Caco-2 (cell line): ENCODE data around the gene ANKRD34B. TPM values are rescaled to one million over a fixed set of nuclear protein-coding genes. Genes with fewer than 3 reads are reported as not detected.
"Not testable (repeated sequence)": the region's sequence is repeated elsewhere in the genome, so short reads cannot be mapped to it uniquely, and the experiment has no call there.

Source experiments
- BruUV-seq: library from RNA; stranded (reverse); fragments of 400-500 nt; replicated peaks from 2 replicates; lab custom pipeline; 2021; lab: Mats Ljungman, UMichigan
- CTCF ChIA-PET: fragments of 300-600 bp; sonication (Branson Sonifier 250); formaldehyde crosslinking; loops from one replicate; lab custom pipeline; 2022; ENCODE audit warnings: antibody characterized with exemption; lab: Charles Lee
- POLR2A ChIA-PET: fragments of 300-600 bp; sonication (Branson Sonifier 250); formaldehyde crosslinking; loops from one replicate; lab custom pipeline; 2022; ENCODE audit warnings: antibody characterized with exemption; lab: Charles Lee
- DNase-seq, 2 experiments: peaks; one replicate each; pipeline versions ENCODE4 v3.0.0 to v3.0.0-alpha.2; 2020 to 2022
- H3K27me3 ChIP-seq: replicated peaks from 2 replicates; pipeline ENCODE4 v1.6.0; 2011; ENCODE audit warnings: low read length; ENCODE audit not compliant: control insufficient read depth, insufficient read depth
- H3K36me3 ChIP-seq: 2 replicates; pipeline ENCODE4 v1.5.1; 2011; ENCODE audit warnings: low read length; ENCODE audit not compliant: control insufficient read depth, insufficient read depth
- H3K4me1 ChIP-seq: fragments of 250-450 bp; sonication (Bioruptor Pico); 2 replicates; pipeline ENCODE4 v1.5.1; 2020; ENCODE audit warnings: mild to moderate bottlenecking
- H3K4me3 ChIP-seq: 2 replicates; pipeline ENCODE4 v1.5.1; 2011; ENCODE audit warnings: low read depth, mild to moderate bottlenecking, control low read depth, low read length
- H3K9me3 ChIP-seq: fragments of 250-450 bp; sonication (Bioruptor Pico); 2 replicates; pipeline ENCODE4 v1.5.1; 2020; ENCODE audit warnings: mild to moderate bottlenecking, moderate library complexity
- H3K27ac Mint-ChIP-seq: one replicate; pipeline ENCODE4 v1.8.0; 2022; ENCODE audit warnings: mixed read lengths; ENCODE audit not compliant: unreplicated experiment
- H3K27me3 Mint-ChIP-seq: one replicate; pipeline ENCODE4 v1.8.0; 2022; ENCODE audit warnings: mixed read lengths; ENCODE audit not compliant: insufficient read depth, unreplicated experiment
- H3K36me3 Mint-ChIP-seq: one replicate; pipeline ENCODE4 v1.8.0; 2022; ENCODE audit warnings: mild to moderate bottlenecking, mixed read lengths; ENCODE audit not compliant: insufficient read depth, unreplicated experiment
- H3K4me1 Mint-ChIP-seq: one replicate; pipeline ENCODE4 v1.8.0; 2022; ENCODE audit warnings: low read depth, mixed read lengths; ENCODE audit not compliant: unreplicated experiment
- H3K4me3 Mint-ChIP-seq: one replicate; pipeline ENCODE4 v1.8.0; 2022; ENCODE audit warnings: mild to moderate bottlenecking, moderate library complexity, mixed read lengths; ENCODE audit not compliant: unreplicated experiment
- H3K9me3 Mint-ChIP-seq: one replicate; pipeline ENCODE4 v1.8.0; 2022; ENCODE audit warnings: mixed read lengths; ENCODE audit not compliant: unreplicated experiment
- intact Hi-C: fragments of 100-400 bp; cut with micrococcal nuclease; formaldehyde crosslinking; loops from one replicate; pipeline ENCODE4 v1.10.0; 2022; ENCODE audit not compliant: unreplicated experiment
- total RNA-seq: library from RNA; stranded (reverse); gene quantifications from 2 replicates; pipeline ENCODE4 v1.2.3, GENCODE V29; 2022
- TF ChIP-seq, protein P1 (sequence below), 2 experiments: fragments of 200-600 bp in 1 of 2; IDR thresholded peaks; 1 replicate in 1 of 2; 2 replicates in 1 of 2; pipeline versions ENCODE4 v1.5.1 to v1.8.0; 2011 to 2022; ENCODE audit warnings: antibody characterized with exemption in 1 of 2, control low read depth in 1 of 2, inconsistent platforms in 1 of 2, low read depth in 1 of 2, low read length in 1 of 2, mild to moderate bottlenecking in 1 of 2, moderate library complexity in 1 of 2; ENCODE audit not compliant: insufficient read depth in 1 of 2, severe bottlenecking in 1 of 2, unreplicated experiment in 1 of 2

Gene ANKRD34B
- total RNA-seq, 1 experiment from 2014 or later = 0.07 TPM

DNA sequence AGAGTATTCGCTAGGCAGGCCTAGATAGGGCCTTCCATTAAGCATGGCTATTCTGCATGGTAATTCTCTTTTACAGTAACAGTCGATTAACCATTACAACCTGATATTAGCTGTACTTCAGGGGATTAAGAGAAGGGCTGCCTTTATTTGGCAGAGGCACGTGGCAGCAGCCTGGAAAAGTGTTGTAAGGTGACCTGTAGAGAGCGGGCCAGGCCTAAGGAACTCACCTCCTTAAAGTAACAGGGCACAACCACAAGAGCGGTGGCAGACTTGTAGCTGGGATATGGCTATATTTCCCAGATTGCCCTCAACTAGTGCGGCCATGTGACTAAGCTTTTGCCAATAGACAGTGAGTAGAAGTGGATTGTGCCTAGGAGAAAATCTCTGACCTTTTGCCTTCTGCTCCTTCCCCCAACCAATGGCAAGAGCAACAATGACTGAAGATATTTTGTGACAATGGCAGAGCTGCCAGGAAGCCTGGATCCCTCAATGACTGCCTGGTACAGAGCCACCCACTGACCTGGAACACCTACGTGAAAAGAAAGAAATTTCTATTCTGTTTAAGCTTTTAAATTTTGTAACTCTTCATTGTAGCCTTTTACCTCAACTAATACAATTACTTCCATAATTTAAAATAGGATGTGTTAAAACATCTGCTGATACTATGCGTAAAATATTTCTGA is 18.9 kb upstream of the ANKRD34B start:
- BruUV-seq = no TSS peak
- Mint-ChIP-seq H3K9me3 (no peaks in the 10 kb centered on the region), H3K36me3 (no peaks in the 10 kb centered on the region), H3K27me3 (no peaks in the 10 kb centered on the region), H3K4me3 (no peak overlapping the region), H3K27ac (no peak overlapping the region), H3K4me1 (peaks cover 11% of the 10 kb centered on the region)
- intact Hi-C loops = loop anchor here (10.0 kb wide), 1 partner anchor 176 kb away; no protein-coding TSS in a partner anchor
- no peaks in the 10 kb centered on the region for H3K27me3 ChIP-seq
- TF ChIP-seq, protein P1, sequence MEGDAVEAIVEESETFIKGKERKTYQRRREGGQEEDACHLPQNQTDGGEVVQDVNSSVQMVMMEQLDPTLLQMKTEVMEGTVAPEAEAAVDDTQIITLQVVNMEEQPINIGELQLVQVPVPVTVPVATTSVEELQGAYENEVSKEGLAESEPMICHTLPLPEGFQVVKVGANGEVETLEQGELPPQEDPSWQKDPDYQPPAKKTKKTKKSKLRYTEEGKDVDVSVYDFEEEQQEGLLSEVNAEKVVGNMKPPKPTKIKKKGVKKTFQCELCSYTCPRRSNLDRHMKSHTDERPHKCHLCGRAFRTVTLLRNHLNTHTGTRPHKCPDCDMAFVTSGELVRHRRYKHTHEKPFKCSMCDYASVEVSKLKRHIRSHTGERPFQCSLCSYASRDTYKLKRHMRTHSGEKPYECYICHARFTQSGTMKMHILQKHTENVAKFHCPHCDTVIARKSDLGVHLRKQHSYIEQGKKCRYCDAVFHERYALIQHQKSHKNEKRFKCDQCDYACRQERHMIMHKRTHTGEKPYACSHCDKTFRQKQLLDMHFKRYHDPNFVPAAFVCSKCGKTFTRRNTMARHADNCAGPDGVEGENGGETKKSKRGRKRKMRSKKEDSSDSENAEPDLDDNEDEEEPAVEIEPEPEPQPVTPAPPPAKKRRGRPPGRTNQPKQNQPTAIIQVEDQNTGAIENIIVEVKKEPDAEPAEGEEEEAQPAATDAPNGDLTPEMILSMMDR (IDR thresholded peaks at IDR 0.05; ENCODE audit: insufficient read depth in 1 of 2, low read depth in 1 of 2, low read length in 1 of 2, severe bottlenecking in 1 of 2, unreplicated experiment in 1 of 2) = no peak
- no peaks in the 10 kb centered on the region for H3K36me3 ChIP-seq
- H3K4me3 ChIP-seq = no peak overlapping the region
- CTCF ChIA-PET = no interaction called here
- no peak for DNase-seq
- no peaks in the 10 kb centered on the region for H3K9me3 ChIP-seq
- H3K4me1 ChIP-seq = no peaks in the 10 kb centered on the region
- POLR2A ChIA-PET = no interaction called here

DNA sequence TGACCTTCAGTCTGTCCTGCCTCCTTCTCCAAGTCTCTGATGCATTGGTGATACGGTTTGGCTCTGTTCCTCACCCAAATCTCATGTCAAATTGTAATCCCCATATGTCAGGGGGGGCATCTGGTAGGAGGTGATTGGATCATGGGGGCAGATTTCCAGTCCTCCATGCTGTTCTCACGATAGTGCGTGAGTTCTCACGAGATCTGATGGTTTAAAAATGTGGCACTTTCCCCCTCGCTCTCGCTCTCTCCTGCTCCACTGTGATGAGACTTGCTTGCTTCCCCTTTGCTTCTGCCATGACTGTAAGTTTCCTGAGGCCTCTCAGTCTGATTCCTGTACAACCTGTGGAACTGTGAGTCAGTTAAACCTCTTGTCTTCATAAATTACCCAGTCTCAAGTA is 14.7 kb upstream of the ANKRD34B start:
- Mint-ChIP-seq H3K4me3 (no peak overlapping the region), H3K4me1 (no peaks in the 10 kb centered on the region), H3K27ac (no peak overlapping the region), H3K27me3 (no peaks in the 10 kb centered on the region), H3K36me3 (no peaks in the 10 kb centered on the region), H3K9me3 (no peaks in the 10 kb centered on the region)
- POLR2A ChIA-PET = no interaction called here
- H3K36me3 ChIP-seq = no peaks in the 10 kb centered on the region
- DNase-seq = no peak
- H3K4me1 ChIP-seq = no peaks in the 10 kb centered on the region
- intact Hi-C loops = loop anchor here (10.0 kb wide), 1 partner anchor 180 kb away; no protein-coding TSS in a partner anchor
- no TSS peak for BruUV-seq
- CTCF ChIA-PET = no interaction called here
- TF ChIP-seq, protein P1 (IDR thresholded peaks at IDR 0.05; ENCODE audit: insufficient read depth in 1 of 2, low read depth in 1 of 2, low read length in 1 of 2, severe bottlenecking in 1 of 2, unreplicated experiment in 1 of 2) = no peak
- H3K27me3 ChIP-seq = no peaks in the 10 kb centered on the region
- H3K4me3 ChIP-seq = no peak overlapping the region
- no peaks in the 10 kb centered on the region for H3K9me3 ChIP-seq

DNA sequence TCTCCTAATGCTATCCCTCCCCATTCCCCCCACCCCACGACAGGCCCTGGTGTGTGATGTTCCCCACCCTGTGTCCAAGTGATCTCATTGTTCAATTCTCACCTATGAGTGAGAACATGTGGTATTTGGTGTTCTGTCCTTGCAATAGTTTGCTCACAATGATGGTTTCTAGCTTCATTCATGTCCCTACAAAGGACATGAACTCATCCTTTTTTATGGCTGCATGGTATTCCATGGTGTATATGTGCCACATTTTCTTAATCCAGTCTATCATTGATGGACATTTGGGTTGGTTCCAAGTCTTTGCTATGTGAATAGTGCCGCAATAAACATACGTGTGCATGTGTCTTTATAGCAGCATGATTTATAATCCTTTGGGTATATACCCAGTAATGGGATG is 10.2 kb upstream of the ANKRD34B start:
- H3K4me3 ChIP-seq, H3K4me1 Mint-ChIP-seq, CTCF ChIA-PET, H3K9me3 Mint-ChIP-seq, H3K36me3 ChIP-seq, H3K9me3 ChIP-seq, H3K27ac Mint-ChIP-seq, H3K4me3 Mint-ChIP-seq, BruUV-seq, H3K27me3 ChIP-seq, POLR2A ChIA-PET, DNase-seq, H3K27me3 Mint-ChIP-seq, H3K4me1 ChIP-seq, H3K36me3 Mint-ChIP-seq: not testable (repeated sequence)
- intact Hi-C loops = loop anchor here (10.0 kb wide), 1 partner anchor 185 kb away; no protein-coding TSS in a partner anchor
